GM21526 (cell line): ENCODE data around the gene DTX3.

ENCODE experiments used
- ATAC-seq: cut with Tn5 transposase; IDR thresholded peaks from one replicate; pipeline ENCODE4 v1.9.1; 2021; ENCODE audit warnings: moderate library complexity; ENCODE audit not compliant: unreplicated experiment, low FRiP score

The DTX3 gene

GRCh38 chr12:57618966-57619433, 14.4 kb downstream of the DTX3 start:
- no peak for ATAC-seq

- ATAC-seq: no peak
These were observed 15.0 kb downstream of the DTX3 start for GRCh38 chr12:57619434-57620244.

- ATAC-seq: no peak
These were observed 15.8 kb downstream of the DTX3 start for GRCh38 chr12:57620245-57620935.

GRCh38 chr12:57620936-57621496, 16.4 kb downstream of the DTX3 start:
- ATAC-seq: no peak

- ATAC-seq: no peak
These were observed 17.1 kb downstream of the DTX3 start for GRCh38 chr12:57621497-57622292.

GRCh38 chr12:57622293-57623245, 17.9 kb downstream of the DTX3 start:
- no peak for ATAC-seq

GRCh38 chr12:57623385-57623784, 18.8 kb downstream of the DTX3 start:
- ATAC-seq: no peak

- no peak for ATAC-seq
These were observed 19.3 kb downstream of the DTX3 start for GRCh38 chr12:57623811-57624390.

GRCh38 chr12:57624441-57625220, 20.0 kb downstream of the DTX3 start:
- no peak for ATAC-seq

GRCh38 chr12:57625261-57626032, 20.8 kb downstream of the DTX3 start:
- no peak for ATAC-seq

GRCh38 chr12:57626111-57626920, 21.7 kb downstream of the DTX3 start:
- ATAC-seq: no peak

- ATAC-seq: no peak
These were observed 22.4 kb downstream of the DTX3 start for GRCh38 chr12:57626921-57627445.

- ATAC-seq: no peak
These were observed 23.1 kb downstream of the DTX3 start for GRCh38 chr12:57627501-57628279.

GRCh38 chr12:57628280-57629191, 23.9 kb downstream of the DTX3 start:
- ATAC-seq: no peak

- no peak for ATAC-seq
These were observed 25.4 kb downstream of the DTX3 start for GRCh38 chr12:57629897-57630471.
